Vagina (tissue), 2 donors: Measurements from ENCODE around the gene POC1B. TPM values are rescaled to one million over a fixed set of nuclear protein-coding genes. Genes with fewer than 3 reads are reported as not detected.

Experiments
- DNase-seq, 2 donors: peaks; one replicate each; pipeline ENCODE4 v3.0.0-alpha.2; 2017; ENCODE audit errors: extremely low spot score in 2 of 2
- H3K27ac ChIP-seq: fragments of 200-600 bp; sonication (generic); one replicate; pipeline ENCODE4 v1.5.1; 2019
- H3K27me3 ChIP-seq: fragments of 200-600 bp; sonication (generic); one replicate; pipeline ENCODE4 v1.5.1; 2019
- H3K36me3 ChIP-seq, 2 donors: fragments of 200-600 bp; sonication (generic); one replicate each; pipeline ENCODE4 v1.5.1; 2017 to 2019
- H3K4me1 ChIP-seq: fragments of 200-600 bp; sonication (generic); one replicate; pipeline ENCODE4 v1.5.1; 2019
- H3K4me3 ChIP-seq, 2 donors: fragments of 200-600 bp; sonication (generic); 1 replicate in 1 of 2; 2 replicates in 1 of 2; pipeline ENCODE4 v1.5.1; 2016 to 2019
- H3K9me3 ChIP-seq: fragments of 200-600 bp; sonication (generic); one replicate; pipeline ENCODE4 v1.5.1; 2019
- POLR2A ChIP-seq, 2 donors: fragments of 450-650 bp; IDR thresholded peaks; one replicate each; pipeline ENCODE4 v1.6.1; 2017; ENCODE audit warnings: antibody characterized with exemption in 2 of 2, mild to moderate bottlenecking in 2 of 2, moderate library complexity in 2 of 2
- POLR2AphosphoS5 ChIP-seq, 2 donors: sonication (generic); formaldehyde crosslinking; IDR thresholded peaks; one replicate each; pipeline ENCODE4 v1.9.0; 2017; ENCODE audit warnings: antibody characterized with exemption in 2 of 2, mild to moderate bottlenecking in 2 of 2, low read depth in 1 of 2; ENCODE audit not compliant: insufficient read depth in 1 of 2
- intact Hi-C: fragments of 100-400 bp; cut with DNase I; formaldehyde crosslinking; loops from one replicate; pipeline ENCODE4 v1.15.1; 2023
- total RNA-seq: library from RNA; depleted of rRNA; stranded (reverse); fragments of >200 nt; gene quantifications from one replicate; pipeline ENCODE4 v1.2.3, GENCODE V29; 2016
- TF ChIP-seq, protein P1 (sequence below), 3 experiments: fragments of 450-650 bp in 2 of 3; fragments of 200-600 bp in 1 of 3; sonication (generic) in 1 of 3; IDR thresholded peaks; one replicate each; pipeline ENCODE4 v1.5.1; 2017 to 2019; ENCODE audit warnings: antibody characterized with exemption in 3 of 3, mild to moderate bottlenecking in 2 of 3, moderate library complexity in 2 of 3

POC1B gene
- total RNA-seq, 1 donor from 2014 or later, result 18.9 TPM

DNA sequence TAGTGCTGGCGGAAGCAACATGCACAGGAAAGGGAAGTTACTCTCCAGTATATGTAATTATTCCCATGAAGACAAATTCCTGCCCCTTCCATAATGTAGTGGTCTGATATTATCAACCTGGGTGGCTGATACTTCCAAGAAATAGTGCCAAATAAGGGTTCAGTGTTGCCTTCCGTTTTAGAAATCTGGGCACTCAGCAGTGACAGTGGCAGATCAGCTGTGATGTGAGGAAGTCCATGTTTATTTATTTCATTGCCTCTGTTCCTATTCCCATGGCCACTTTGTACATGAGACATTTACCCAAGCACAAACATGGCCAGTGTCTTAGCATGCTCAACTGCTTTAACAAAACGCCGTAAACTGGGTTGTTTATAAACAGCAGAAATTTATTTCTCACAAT lies 20.3 kb upstream of the POC1B start:
- H3K27ac ChIP-seq, result no peak overlapping the region
- H3K9me3 ChIP-seq, result no peaks in the 10 kb centered on the region
- H3K27me3 ChIP-seq, result no peaks in the 10 kb centered on the region
- intact Hi-C loops, result loop anchor here (10.0 kb wide), 1 partner anchor 1409 kb away; the partner anchor contains the start of gene CCER1
- no peaks in the 10 kb centered on the region for H3K36me3 ChIP-seq
- H3K4me1 ChIP-seq, result peaks cover 20% of the 10 kb centered on the region
- H3K4me3 ChIP-seq, result no peak overlapping the region
- TF ChIP-seq POLR2AphosphoS5 (IDR thresholded peaks at IDR 0.05; ENCODE audit: insufficient read depth in 1 of 2, low read depth in 1 of 2) (no peak), POLR2A (IDR thresholded peaks at IDR 0.05) (no peak)
- TF ChIP-seq, protein P1, sequence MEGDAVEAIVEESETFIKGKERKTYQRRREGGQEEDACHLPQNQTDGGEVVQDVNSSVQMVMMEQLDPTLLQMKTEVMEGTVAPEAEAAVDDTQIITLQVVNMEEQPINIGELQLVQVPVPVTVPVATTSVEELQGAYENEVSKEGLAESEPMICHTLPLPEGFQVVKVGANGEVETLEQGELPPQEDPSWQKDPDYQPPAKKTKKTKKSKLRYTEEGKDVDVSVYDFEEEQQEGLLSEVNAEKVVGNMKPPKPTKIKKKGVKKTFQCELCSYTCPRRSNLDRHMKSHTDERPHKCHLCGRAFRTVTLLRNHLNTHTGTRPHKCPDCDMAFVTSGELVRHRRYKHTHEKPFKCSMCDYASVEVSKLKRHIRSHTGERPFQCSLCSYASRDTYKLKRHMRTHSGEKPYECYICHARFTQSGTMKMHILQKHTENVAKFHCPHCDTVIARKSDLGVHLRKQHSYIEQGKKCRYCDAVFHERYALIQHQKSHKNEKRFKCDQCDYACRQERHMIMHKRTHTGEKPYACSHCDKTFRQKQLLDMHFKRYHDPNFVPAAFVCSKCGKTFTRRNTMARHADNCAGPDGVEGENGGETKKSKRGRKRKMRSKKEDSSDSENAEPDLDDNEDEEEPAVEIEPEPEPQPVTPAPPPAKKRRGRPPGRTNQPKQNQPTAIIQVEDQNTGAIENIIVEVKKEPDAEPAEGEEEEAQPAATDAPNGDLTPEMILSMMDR (IDR thresholded peaks at IDR 0.05), result no peak
- DNase-seq, result no peak

DNA sequence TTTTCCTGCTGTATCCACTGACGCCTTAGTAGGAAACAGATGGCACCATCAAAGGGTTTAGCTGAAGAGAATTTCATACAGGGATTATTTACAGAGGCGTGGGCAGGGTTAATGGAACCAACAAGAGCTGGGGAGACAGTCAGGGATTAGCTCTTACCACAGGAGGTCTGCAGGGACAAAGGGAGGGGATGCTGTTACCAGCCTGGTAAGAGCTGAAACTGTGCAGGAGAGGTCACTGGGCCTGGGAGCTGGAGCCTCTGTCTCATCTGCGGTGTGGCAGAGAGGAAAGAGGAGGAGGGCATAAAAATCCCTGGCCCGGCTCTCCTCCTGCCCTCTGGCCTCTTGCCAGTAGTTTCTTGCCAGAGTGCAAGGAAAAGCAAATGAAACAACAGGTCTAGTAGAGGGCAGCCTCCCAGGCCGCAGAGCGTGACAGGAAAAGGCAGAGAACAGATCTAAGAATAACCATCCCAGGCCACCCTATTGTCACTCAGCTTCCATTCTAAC lies 18.9 kb upstream of the POC1B start:
- H3K36me3 ChIP-seq, result no peaks in the 10 kb centered on the region
- intact Hi-C loops, result loop anchor here (10.0 kb wide), 1 partner anchor 1410 kb away; the partner anchor contains the start of gene CCER1
- TF ChIP-seq POLR2A (IDR thresholded peaks at IDR 0.05) (no peak), POLR2AphosphoS5 (IDR thresholded peaks at IDR 0.05; ENCODE audit: insufficient read depth in 1 of 2, low read depth in 1 of 2) (no peak)
- TF ChIP-seq, protein P1 (IDR thresholded peaks at IDR 0.05), result no peak
- DNase-seq, result no peak
- no peaks in the 10 kb centered on the region for H3K27me3 ChIP-seq
- peaks cover 20% of the 10 kb centered on the region for H3K4me1 ChIP-seq
- H3K4me3 ChIP-seq, result no peak overlapping the region
- H3K27ac ChIP-seq, result no peak overlapping the region
- no peaks in the 10 kb centered on the region for H3K9me3 ChIP-seq

DNA sequence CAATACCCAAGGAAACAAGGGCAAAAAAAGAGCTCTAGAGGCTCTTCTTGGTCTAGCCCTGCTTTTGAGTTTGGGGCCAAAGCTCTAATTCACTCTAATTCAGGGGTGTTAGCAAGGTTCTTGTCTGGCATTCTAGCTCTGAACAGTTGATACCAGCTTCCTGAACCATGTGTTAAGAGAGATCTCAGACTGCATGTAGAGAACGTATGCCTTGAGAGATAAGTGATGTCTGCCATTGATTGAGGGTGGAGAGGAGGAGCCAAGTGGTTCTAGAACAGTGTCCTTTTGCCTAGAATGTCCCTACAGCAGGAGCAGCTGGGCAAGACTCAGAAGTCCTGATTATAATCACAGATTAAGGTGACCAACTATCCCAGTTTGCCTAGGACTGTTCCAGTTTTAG lies 18.2 kb upstream of the POC1B start:
- H3K9me3 ChIP-seq, result no peaks in the 10 kb centered on the region
- intact Hi-C loops, result loop anchor here (10.0 kb wide), 1 partner anchor 1411 kb away; the partner anchor contains the start of gene CCER1
- no peak overlapping the region for H3K4me3 ChIP-seq
- peaks cover 20% of the 10 kb centered on the region for H3K4me1 ChIP-seq
- no peaks in the 10 kb centered on the region for H3K36me3 ChIP-seq
- no peaks in the 10 kb centered on the region for H3K27me3 ChIP-seq
- no peak for DNase-seq
- no peak for TF ChIP-seq POLR2A (IDR thresholded peaks at IDR 0.05)
- TF ChIP-seq, protein P1 (IDR thresholded peaks at IDR 0.05), result no peak
- TF ChIP-seq POLR2AphosphoS5 (IDR thresholded peaks at IDR 0.05; ENCODE audit: insufficient read depth in 1 of 2, low read depth in 1 of 2), result no peak
- no peak overlapping the region for H3K27ac ChIP-seq

DNA sequence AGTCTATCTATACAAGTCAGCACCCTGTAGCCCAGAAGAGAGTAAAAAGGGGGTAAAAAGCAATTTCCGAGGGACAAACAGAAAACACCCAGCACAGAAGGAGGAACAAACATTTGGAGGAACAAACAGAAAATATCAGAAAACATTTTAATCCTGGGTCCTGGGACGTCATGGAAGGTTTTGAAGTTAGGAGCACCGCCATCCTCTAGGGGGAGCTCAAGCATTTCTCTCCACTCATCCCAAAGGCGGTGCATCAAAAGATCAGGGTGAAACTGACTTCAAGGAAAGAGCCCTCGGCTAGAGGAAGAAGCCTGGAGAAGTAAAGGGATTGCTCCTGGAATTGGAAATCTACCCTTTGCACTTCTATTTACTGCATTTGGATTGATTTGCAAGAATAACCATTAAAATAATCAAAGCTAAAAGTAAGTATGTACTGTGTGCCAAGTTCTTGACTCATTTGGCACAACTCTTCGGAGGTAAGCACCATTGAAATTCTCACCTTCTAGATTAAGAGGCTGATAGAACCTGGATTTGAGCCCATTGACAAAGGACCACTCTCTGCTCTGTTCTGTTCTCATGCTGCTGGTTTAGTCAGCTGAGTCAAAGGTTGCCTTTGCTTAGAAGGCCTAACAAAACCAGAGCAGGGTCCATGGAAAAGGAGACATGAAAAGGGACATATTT lies 17.2 kb upstream of the POC1B start:
- no peaks in the 10 kb centered on the region for H3K9me3 ChIP-seq
- no peak overlapping the region for H3K4me3 ChIP-seq
- H3K27ac ChIP-seq, result no peak overlapping the region
- peaks cover 20% of the 10 kb centered on the region for H3K4me1 ChIP-seq
- no peaks in the 10 kb centered on the region for H3K36me3 ChIP-seq
- TF ChIP-seq POLR2A (IDR thresholded peaks at IDR 0.05), result no peak
- TF ChIP-seq, protein P1 (IDR thresholded peaks at IDR 0.05), result peak; percentile 57 to 79 (median 67)
- no peak for DNase-seq
- H3K27me3 ChIP-seq, result no peaks in the 10 kb centered on the region
- intact Hi-C loops, result loop anchor here (10.0 kb wide), 1 partner anchor 1412 kb away; the partner anchor contains the start of gene CCER1

DNA sequence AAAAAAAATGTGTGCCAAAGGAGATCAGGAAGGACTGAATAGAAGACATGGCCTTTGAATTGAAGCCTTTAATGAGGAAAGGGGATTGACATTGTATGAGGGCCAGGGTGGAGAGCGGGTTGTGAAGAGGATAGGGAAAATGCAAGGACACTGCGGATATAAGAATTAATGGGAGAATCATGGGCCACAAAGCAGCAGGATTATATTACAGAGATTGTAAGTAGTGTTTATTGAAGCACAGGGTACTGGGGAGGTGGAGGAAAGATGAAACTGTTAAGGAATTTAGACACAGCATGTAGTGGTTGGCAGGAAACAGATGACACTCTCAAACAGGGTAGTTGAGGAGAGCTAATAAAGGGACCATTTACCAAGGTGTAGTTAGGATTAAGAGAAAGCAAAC lies 16.4 kb upstream of the POC1B start:
- intact Hi-C loops, result loop anchor here (10.0 kb wide), 1 partner anchor 1413 kb away; the partner anchor contains the start of gene CCER1
- no peak overlapping the region for H3K4me3 ChIP-seq
- DNase-seq, result no peak
- no peak for TF ChIP-seq POLR2A (IDR thresholded peaks at IDR 0.05)
- TF ChIP-seq POLR2AphosphoS5 (IDR thresholded peaks at IDR 0.05; ENCODE audit: insufficient read depth in 1 of 2, low read depth in 1 of 2), result no peak
- TF ChIP-seq, protein P1 (IDR thresholded peaks at IDR 0.05), result no peak
- peaks cover 20% of the 10 kb centered on the region for H3K4me1 ChIP-seq
- H3K36me3 ChIP-seq, result no peaks in the 10 kb centered on the region
- no peaks in the 10 kb centered on the region for H3K9me3 ChIP-seq
- H3K27me3 ChIP-seq, result no peaks in the 10 kb centered on the region
- no peak overlapping the region for H3K27ac ChIP-seq
